DND-41 (cell line): ENCODE results near the gene RHOU.

ENCODE experiments used
- ATAC-seq: fragments of 200-7000 bp; cut with Tn5 transposase; 3 replicates; pipeline ENCODE4 v1.9.1; 2021; ENCODE audit warnings: low read depth; ENCODE audit not compliant: insufficient read depth
- DNase-seq: peaks from one replicate; pipeline ENCODE4 v3.0.0-alpha.2; 2020
- H2AFZ ChIP-seq: 2 replicates; pipeline ENCODE4 v1.6.0; 2012; ENCODE audit warnings: low read depth, low read length
- H3K27ac ChIP-seq: 2 replicates; pipeline ENCODE4 v1.5.1; 2012; ENCODE audit warnings: low read length, inconsistent platforms
- H3K27me3 ChIP-seq: fragments of 200-600 bp; sonication (generic); 2 replicates; pipeline ENCODE4 v1.6.0; 2012; ENCODE audit warnings: low read length, mild to moderate bottlenecking, inconsistent platforms; ENCODE audit not compliant: insufficient read depth, poor library complexity
- H3K36me3 ChIP-seq: 2 replicates; pipeline ENCODE4 v1.5.1; 2012; ENCODE audit warnings: low read length, inconsistent platforms; ENCODE audit not compliant: insufficient read depth
- H3K4me1 ChIP-seq: 2 replicates; pipeline ENCODE4 v1.5.1; 2012; ENCODE audit warnings: mild to moderate bottlenecking, low read length; ENCODE audit not compliant: insufficient read depth
- H3K4me2 ChIP-seq: 2 replicates; pipeline ENCODE4 v1.6.0; 2012; ENCODE audit warnings: mild to moderate bottlenecking, moderate library complexity, low read length, inconsistent platforms; ENCODE audit not compliant: insufficient read depth
- H3K4me3 ChIP-seq, 2 experiments: fragments of 200-600 bp in 1 of 2; shearing (Covaris generic) in 1 of 2; 2 replicates each; pipeline ENCODE4 v1.5.1; 2012 to 2016; ENCODE audit warnings: inconsistent platforms in 2 of 2, low read length in 2 of 2, mild to moderate bottlenecking in 2 of 2, low read depth in 1 of 2, moderate library complexity in 1 of 2
- H3K79me2 ChIP-seq: 2 replicates; pipeline ENCODE4 v1.6.0; 2012; ENCODE audit warnings: low read length, inconsistent platforms; ENCODE audit not compliant: insufficient read depth
- H3K9ac ChIP-seq: 2 replicates; pipeline ENCODE4 v1.6.0; 2012; ENCODE audit warnings: low read depth, mild to moderate bottlenecking, inconsistent platforms, low read length, moderate library complexity
- H3K9me3 ChIP-seq: 2 replicates; pipeline ENCODE4 v1.5.1; 2012; ENCODE audit warnings: low read length, moderate library complexity, mild to moderate bottlenecking, inconsistent platforms; ENCODE audit not compliant: insufficient read depth, severe bottlenecking
- H4K20me1 ChIP-seq: 2 replicates; pipeline ENCODE4 v1.6.0; 2012; ENCODE audit warnings: low read length; ENCODE audit not compliant: insufficient read depth
- CTCF ChIP-seq: IDR thresholded peaks from 2 replicates; pipeline ENCODE4 v1.5.1; 2012; ENCODE audit warnings: borderline replicate concordance, low read length, moderate library complexity, mild to moderate bottlenecking; ENCODE audit not compliant: poor library complexity, severe bottlenecking; ENCODE audit errors: extremely low read depth
- EZH2 ChIP-seq: IDR thresholded peaks from 3 replicates; pipeline ENCODE4 v1.6.1; 2012; ENCODE audit warnings: borderline replicate concordance, low read depth, mild to moderate bottlenecking, moderate library complexity, low read length, inconsistent platforms; ENCODE audit not compliant: severe bottlenecking

The RHOU gene

GRCh38 chr1:228751360-228752098 is 16.2 kb downstream of the RHOU start:
- TF ChIP-seq CTCF (no peak), EZH2 (no peak)
- Histone ChIP-seq H2AFZ (no peak overlapping the region), H3K9me3 (no peaks in the 10 kb centered on the region), H3K36me3 (no peaks in the 10 kb centered on the region), H3K27me3 (peaks cover 10% of the 10 kb centered on the region), H4K20me1 (no peaks in the 10 kb centered on the region), H3K27ac (no peak overlapping the region), H3K4me2 (no peak overlapping the region), H3K79me2 (no peaks in the 10 kb centered on the region), H3K9ac (no peak overlapping the region), H3K4me3 (no peak overlapping the region), H3K4me1 (no peaks in the 10 kb centered on the region)
- ATAC-seq (no peak), DNase-seq (no peak)

GRCh38 chr1:228752258-228752657 is 17.0 kb downstream of the RHOU start:
- peaks cover 6% of the 10 kb centered on the region for H3K27me3 ChIP-seq
- no peak overlapping the region for H3K9ac ChIP-seq
- no peaks in the 10 kb centered on the region for H3K79me2 ChIP-seq
- no peak overlapping the region for H3K4me2 ChIP-seq
- TF ChIP-seq CTCF: no peak
- no peak for TF ChIP-seq EZH2
- no peak overlapping the region for H3K27ac ChIP-seq
- DNase-seq: no peak
- no peaks in the 10 kb centered on the region for H3K4me1 ChIP-seq
- H4K20me1 ChIP-seq: no peaks in the 10 kb centered on the region
- no peaks in the 10 kb centered on the region for H3K36me3 ChIP-seq
- no peak overlapping the region for H2AFZ ChIP-seq
- no peaks in the 10 kb centered on the region for H3K9me3 ChIP-seq
- ATAC-seq: no peak
- H3K4me3 ChIP-seq: no peak overlapping the region

GRCh38 chr1:228752675-228753265 is 17.5 kb downstream of the RHOU start:
- H3K4me2 ChIP-seq: no peak overlapping the region
- DNase-seq: no peak
- TF ChIP-seq EZH2 (no peak), CTCF (no peak)
- ATAC-seq: no peak
- no peak overlapping the region for H3K9ac ChIP-seq
- no peaks in the 10 kb centered on the region for H3K4me1 ChIP-seq
- no peaks in the 10 kb centered on the region for H3K9me3 ChIP-seq
- H4K20me1 ChIP-seq: no peaks in the 10 kb centered on the region
- no peaks in the 10 kb centered on the region for H3K79me2 ChIP-seq
- H3K36me3 ChIP-seq: no peaks in the 10 kb centered on the region
- H2AFZ ChIP-seq: no peak overlapping the region
- peaks cover 6% of the 10 kb centered on the region for H3K27me3 ChIP-seq
- H3K27ac ChIP-seq: no peak overlapping the region
- no peak overlapping the region for H3K4me3 ChIP-seq
